Heart left ventricle (tissue), 13 donors: ENCODE data around the gene AADACL3.

Experiments
- CTCF ChIP-seq, 12 donors: fragments of 200-600 bp; sonication (generic) in 4 of 12; IDR thresholded peaks; one replicate each; pipeline versions ENCODE4 v1.5.0 to v1.8.0; 2018 to 2022; ENCODE audit warnings: antibody characterized with exemption in 12 of 12, mild to moderate bottlenecking in 5 of 12
- POLR2A ChIP-seq, 2 donors: fragments of 450-650 bp; IDR thresholded peaks; one replicate each; pipeline ENCODE4 v1.6.1; 2017; ENCODE audit warnings: antibody characterized with exemption in 2 of 2, mild to moderate bottlenecking in 2 of 2, moderate library complexity in 2 of 2
- donor health status: ischemic (EF 13 %, LVEDD 7.1; RV severe dilation, severe dysfunction).
- donor health status: DM: no; HTN: yes; CAD: no.
- donor health status: DM: no; HTN: no; CAD: no.
- donor health status: ischemic (EF 25% LVEDD 6.9; RV normal size, moderate dysfunction).
- donor health status: ischemic (EF 25% LVEDD 5.7; RV mildly dilated, moderate dysfunction).
- donor health status: ischemic (EF 35%, LVEDD 5.7; RV mildly dilated, moderate dysfunction).
- donor health status: nonischemic (EF 11% LVEDD 7.7; RV severe dilation, severe dysfunction).
- donor health status: DM: yes; HTN: yes; CAD: no.
- donor health status: PGD.
- donor health status: ischemic (EF 29% LVEDD 5.4; RV normal size, mild dysfunction).
- donor health status: nonischemic (EF 23%, LVEDD 6.1; RV moderate dilation, normal function).

GRCh38 chr1:12762766-12763165, 46.9 kb downstream of the AADACL3 start:
- TF ChIP-seq CTCF (IDR thresholded peaks at IDR 0.05) (no peak), POLR2A (IDR thresholded peaks at IDR 0.05) (no peak)
